ENCODE results near the gene GAS7.
A peak's percentile ranks its signal among the peaks of the same experiment; 100 is the strongest.

The GAS7 gene

DNA sequence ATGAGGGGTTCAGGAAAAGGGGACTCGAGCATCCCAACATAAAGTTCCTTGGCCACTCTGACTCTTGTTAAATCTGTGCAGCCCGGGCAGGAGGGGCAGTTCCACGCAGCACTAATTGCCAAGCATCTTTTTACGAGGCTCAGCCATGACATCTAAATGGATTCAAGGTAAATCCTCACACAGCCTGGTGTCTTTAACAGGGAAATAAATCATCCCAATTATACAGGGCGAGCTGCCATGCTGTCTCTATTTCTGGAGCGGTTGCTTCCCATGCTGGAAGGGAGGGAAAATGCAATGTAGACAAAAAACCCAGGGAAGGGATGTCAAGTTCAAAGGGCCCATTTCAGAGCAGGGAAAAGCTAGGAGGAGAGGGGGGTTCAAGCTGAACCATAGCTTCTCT is 110.0 kb downstream of the GAS7 start:
- TF ChIP-seq CTCF (IDR thresholded peaks at IDR 0.05; ENCODE audit: low read depth, low read length, missing control alignments), result no peak
- no peak overlapping the region for H3K4me3 ChIP-seq (ENCODE audit: low read depth, low read length)
- no peak for DNase-seq (ENCODE audit: low read depth)

DNA sequence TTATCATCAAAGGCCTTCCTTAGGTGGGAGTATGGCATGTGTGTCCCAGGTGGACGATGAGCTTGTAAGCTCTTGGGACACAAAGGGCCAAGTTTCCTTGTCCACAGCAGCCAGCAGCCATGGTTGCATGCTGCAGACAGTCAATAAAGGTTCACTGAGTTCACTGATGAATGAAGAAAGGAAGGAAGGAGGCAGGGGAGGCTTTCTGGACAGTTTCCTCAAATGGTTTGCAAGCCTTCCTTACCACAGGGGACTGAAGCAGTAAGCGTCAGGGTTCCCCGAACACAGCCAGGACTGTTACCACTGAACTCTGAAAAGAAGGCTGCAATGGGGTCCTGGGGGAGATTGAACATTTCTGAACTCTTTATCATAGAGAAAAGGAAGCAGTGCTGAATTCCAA is 111.1 kb downstream of the GAS7 start:
- no peak for DNase-seq (ENCODE audit: low read depth)
- no peak for TF ChIP-seq CTCF (IDR thresholded peaks at IDR 0.05; ENCODE audit: low read depth, low read length, missing control alignments)
- no peak overlapping the region for H3K4me3 ChIP-seq (ENCODE audit: low read depth, low read length)

- no peak overlapping the region for H3K4me3 ChIP-seq (ENCODE audit: low read depth, low read length)
- peak; percentile 6 for TF ChIP-seq CTCF (IDR thresholded peaks at IDR 0.05; ENCODE audit: low read depth, low read length, missing control alignments)
Observed at GRCh38 chr17:10083864-10084263, 114.5 kb downstream of the GAS7 start.

DNA sequence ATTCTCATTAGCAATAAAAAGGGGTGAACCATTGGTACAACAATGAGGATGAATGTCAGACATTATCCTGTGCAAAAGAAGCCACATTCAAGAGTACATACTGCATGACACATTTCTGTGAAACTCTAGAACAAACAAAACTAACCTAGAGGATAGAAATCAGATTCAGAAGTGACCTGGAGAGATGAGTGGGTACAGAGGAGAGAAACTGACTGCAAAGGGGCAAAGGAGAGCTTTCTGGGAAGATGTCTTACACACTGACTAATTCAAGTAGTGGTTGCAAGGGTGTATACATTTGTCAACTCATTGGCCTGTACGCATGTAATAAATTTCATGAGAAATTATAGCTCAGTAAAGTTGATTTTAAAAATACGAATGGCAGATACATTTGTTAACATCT is 115.6 kb downstream of the GAS7 start:
- H3K4me3 ChIP-seq (ENCODE audit: low read depth, low read length), result no peak overlapping the region
- no peak for TF ChIP-seq CTCF (IDR thresholded peaks at IDR 0.05; ENCODE audit: low read depth, low read length, missing control alignments)
- no peak for DNase-seq (ENCODE audit: low read depth)

More at GRCh38 chr17:10083864-10084263, 114.5 kb downstream of the GAS7 start:
- no peak for DNase-seq (ENCODE audit: low read depth)

GRCh38 chr17:10081571-10082169 is 116.7 kb downstream of the GAS7 start:
- no peak for TF ChIP-seq CTCF (IDR thresholded peaks at IDR 0.05; ENCODE audit: low read depth, low read length, missing control alignments)
- no peak for DNase-seq (ENCODE audit: low read depth)
- no peak overlapping the region for H3K4me3 ChIP-seq (ENCODE audit: low read depth, low read length)

DNA sequence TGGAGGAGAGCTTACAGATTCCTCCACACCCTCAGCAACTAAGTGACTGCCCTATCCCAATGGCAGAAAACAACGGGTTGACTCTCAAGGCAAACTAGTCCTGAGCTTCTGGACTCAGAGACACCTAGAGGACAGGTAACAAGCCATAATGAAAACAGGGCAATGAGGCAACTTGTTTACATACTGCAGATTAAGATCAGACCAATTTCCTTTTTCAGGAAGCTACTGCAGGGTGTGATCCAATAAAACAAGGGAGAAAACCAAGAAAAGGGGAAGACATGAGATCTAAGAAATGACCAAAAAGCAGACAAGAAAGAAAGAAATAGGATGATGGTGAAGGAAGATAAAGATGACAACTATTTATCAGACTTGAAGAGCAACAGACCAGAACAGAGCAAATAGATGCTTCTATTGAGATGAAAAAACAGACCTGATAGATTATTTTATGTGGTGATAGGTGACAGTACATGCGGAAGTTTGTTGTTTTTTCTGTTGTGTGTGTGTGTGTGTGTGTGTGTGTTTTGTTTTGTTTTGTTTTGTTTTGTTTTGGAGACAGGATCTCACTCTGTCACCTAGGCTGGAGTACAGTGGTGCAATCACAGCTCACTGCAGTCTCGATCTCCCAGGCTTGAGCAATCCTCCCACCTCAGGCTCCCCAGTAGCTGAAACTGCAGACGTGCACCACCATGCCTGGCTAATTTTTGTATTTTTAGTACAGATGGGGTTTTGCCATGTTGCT is 120.7 kb downstream of the GAS7 start:
- DNase-seq (ENCODE audit: low read depth), result no peak
- TF ChIP-seq CTCF (IDR thresholded peaks at IDR 0.05; ENCODE audit: low read depth, low read length, missing control alignments), result no peak
- no peak overlapping the region for H3K4me3 ChIP-seq (ENCODE audit: low read depth, low read length)

DNA sequence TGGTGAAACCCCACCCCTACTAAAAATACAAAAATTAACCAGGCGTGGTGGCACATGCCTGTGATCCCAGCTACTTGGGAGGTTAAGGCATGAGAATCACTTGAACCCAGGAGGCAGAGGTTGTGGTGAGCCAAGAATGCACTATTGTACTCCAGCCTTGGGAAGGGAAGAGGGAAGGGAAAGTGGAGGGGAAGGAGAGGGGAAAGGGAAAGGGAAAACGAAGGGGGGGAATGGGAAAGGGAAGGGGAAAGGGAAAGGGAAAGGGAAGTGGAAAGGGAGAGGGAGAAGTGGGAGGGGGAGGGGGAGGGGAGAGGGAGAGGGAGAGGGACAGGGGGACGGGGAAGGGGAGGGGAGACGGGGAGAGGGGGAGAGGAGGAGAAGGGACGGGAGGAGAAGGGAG is 122.5 kb downstream of the GAS7 start:
- no peak for DNase-seq (ENCODE audit: low read depth)
- no peak for TF ChIP-seq CTCF (IDR thresholded peaks at IDR 0.05; ENCODE audit: low read depth, low read length, missing control alignments)
- no peak overlapping the region for H3K4me3 ChIP-seq (ENCODE audit: low read depth, low read length)

Measured in GM12864 (cell line).